ENCODE data around the gene GPR87.

- no peak for TF ChIP-seq EZH2 (IDR thresholded peaks at IDR 0.05; ENCODE audit: low read length, missing control alignments)
- no peak for TF ChIP-seq CTCF (conservative IDR thresholded peaks at IDR 0.05 in 1 of 2, IDR thresholded peaks at IDR 0.05 in 1 of 2; ENCODE audit: low read depth in 1 of 2, low read length in 2 of 2)
Observed at GRCh38 chr3:151345859-151346258, 29.2 kb upstream of the GPR87 start.
